HG03135 (cell line): ENCODE data around the gene WDR26.
A peak's percentile ranks its signal among the peaks of the same experiment; 100 is the strongest.
"Not testable (repeated sequence)": the region's sequence is repeated elsewhere in the genome, so short reads cannot be mapped to it uniquely, and the experiment has no call there.

Experiments used
- ATAC-seq: cut with Tn5 transposase; IDR thresholded peaks from one replicate; pipeline ENCODE4 v1.9.1; 2021; ENCODE audit warnings: mild to moderate bottlenecking, moderate library complexity; ENCODE audit not compliant: unreplicated experiment

Gene WDR26

GRCh38 chr1:224353975-224354925, 80.3 kb downstream of the WDR26 start:
- ATAC-seq, result no peak

- ATAC-seq, result not testable (repeated sequence)
Measured at GRCh38 chr1:224352436-224353085, 82.0 kb downstream of the WDR26 start.

- ATAC-seq, result not testable (repeated sequence)
Measured at GRCh38 chr1:224349716-224350115, 84.9 kb downstream of the WDR26 start.

GRCh38 chr1:224348137-224348536, 86.5 kb downstream of the WDR26 start:
- no peak for ATAC-seq

GRCh38 chr1:224343679-224344078, 90.9 kb downstream of the WDR26 start:
- ATAC-seq, result no peak

- peak; percentile 75 for ATAC-seq
Measured at GRCh38 chr1:224340453-224341384, 93.9 kb downstream of the WDR26 start.

GRCh38 chr1:224339442-224340033, 95.1 kb downstream of the WDR26 start:
- no peak for ATAC-seq

GRCh38 chr1:224338150-224338838, 96.3 kb downstream of the WDR26 start:
- ATAC-seq, result no peak
